HG03095 (cell line): ENCODE results near the gene DOK3.

Source experiments
- ATAC-seq: cut with Tn5 transposase; IDR thresholded peaks from one replicate; pipeline ENCODE4 v1.9.1; 2021; ENCODE audit warnings: moderate library complexity; ENCODE audit not compliant: unreplicated experiment

DOK3 gene

DNA sequence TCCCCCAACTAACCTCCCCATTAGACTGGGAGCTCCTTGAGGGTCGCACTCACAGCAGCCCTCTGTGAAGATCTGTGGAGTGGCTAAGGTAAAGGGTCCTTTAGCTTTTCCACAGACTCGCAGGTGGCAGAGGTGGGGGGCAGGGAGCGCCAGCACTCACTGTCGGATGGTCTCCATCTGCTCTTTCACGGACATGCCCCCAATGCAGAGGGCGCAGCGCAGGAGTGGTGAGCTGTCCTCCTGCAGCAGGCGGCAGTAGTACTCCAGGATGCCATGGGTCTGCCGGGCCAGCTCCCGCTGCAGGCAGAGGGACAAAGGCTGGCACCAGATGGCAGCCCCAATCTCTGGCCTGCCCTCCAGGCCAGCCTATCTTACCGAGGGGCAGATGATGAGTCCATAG, 4.9 kb upstream of the DOK3 start:
- ATAC-seq = no peak

DNA sequence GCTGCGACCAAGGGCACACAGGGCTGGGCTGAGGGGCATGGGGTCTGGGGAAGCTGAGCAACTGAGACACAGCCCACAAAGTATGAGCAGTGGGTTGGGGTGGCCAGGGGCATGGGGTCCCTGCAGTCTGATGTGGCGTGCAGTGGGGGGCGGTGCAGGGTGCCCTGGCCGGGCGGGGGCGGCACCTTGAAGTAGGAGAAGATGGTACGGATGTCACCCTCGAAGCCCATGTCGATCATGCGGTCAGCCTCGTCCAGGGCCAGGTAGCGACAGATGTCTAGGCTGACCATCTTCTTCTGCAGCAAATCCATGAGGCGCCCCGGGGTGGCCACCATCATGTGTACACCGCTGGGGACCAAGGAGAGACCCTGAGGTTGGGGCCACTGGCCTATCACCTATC, 3.9 kb upstream of the DOK3 start:
- ATAC-seq = no peak

DNA sequence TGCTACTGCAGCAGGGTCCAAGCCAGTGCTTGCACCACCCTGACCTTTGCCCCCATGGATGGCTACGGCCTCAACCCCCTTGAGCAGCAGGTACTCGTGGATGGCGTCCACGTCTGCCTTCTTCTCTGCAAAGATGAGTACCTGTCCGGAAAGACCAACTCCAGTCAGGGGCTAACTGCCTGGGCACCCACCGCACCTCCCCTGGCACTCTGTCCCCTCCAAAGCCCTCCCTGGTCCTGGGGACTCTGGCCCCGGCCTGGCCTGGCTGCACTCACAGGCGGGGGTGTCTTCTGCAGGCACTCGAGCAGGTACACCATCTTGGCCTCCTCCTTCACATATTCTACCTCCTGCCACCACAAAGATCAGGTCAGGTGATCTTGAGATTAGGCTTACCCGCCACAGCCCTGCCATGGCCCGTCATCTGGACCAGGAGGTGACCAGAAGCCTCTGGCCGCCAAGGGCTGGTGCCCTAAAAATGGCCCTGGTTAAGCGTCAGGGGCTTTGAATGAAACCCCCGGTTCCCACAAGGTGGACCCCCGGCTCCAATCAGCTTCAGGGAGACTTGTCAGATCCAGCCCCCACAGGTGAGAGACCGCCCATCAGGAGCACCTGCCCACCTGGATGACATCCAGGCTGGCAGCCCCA, 3.2 kb upstream of the DOK3 start:
- no peak for ATAC-seq

DNA sequence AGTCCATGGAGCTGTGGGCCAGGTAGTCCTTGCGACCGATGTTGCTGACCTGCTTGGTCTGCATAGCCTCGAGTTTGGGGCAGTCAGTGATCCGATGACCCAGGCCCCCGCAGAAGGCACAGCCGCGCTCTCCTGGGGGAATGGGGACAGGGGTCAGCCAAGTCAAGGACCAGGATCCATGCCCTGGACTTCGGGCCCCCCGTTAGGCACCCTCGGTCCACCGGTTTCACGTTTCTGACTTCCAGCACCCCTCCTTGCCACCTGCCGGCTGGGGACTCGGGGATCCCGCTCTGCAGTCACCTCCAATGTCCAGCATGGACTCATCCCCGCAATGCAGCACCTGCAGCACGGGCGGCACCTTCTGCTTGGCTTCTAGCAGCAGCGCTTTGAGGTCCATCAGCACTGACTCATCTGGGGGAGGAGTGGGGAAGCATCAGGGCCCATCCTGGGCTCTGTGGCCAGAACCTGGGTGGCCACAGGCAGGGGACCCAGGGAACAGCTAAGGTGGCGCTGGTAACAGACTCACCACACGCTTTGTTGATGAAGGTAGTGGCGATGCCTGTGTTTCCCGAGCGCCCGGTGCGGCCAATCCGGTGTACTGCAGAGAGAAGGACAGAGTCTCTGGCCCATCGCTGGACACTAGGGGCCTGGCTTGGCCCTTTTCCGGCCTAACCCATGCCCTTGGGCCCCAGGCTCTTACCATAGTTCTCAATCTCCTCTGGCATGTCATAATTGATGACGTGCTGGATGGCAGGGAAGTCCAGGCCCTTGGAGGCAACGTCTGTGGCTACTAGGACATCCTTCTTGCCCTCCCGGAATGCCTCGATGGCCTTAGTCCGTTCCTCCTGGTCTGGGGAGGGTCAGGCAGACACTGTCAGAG, 2.4 kb upstream of the DOK3 start:
- ATAC-seq = no peak

DNA sequence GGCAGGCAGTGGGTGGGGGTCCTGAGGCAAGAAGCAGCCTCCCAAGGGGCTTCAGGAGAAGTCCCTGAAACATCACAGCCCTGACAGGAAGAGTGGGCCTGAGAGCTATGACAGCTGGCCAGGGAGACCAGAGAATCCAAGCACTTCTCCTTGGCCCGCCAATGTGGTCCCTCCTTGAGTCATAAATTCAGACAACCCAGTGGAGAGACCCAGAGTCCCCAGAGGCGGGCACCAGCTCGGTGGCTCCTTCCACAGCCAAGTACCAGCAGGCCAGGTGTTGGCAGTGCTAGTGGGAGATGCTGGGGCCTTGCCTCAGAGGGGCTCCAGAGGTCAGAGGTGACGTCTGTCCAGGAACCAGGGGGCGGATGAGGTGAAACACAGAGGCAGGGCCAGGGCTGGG, 1.6 kb upstream of the DOK3 start:
- ATAC-seq = no peak

DNA sequence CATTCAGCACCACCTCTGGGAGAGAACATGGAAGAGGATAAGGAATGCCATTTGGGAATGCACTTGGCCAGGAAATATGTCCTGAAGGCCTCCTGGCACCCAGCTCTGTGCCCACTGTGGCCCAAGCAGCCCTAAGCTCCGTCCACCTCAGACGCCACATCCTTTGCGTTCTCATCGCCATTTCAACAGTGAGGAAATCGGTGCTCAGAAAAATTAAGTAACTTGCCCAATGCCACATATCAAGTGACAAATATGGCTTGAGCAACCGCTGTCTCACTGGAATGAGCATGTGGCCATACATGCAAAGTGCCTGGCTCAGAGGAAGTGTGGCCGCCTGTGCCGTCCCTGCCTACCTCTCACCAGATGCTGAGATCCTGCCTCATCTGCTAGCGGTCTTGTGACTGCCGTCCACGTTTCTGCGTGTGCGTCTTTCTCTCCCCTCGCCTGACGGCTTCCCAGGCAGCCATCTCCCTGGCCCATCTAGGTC, 984 bp upstream of the DOK3 start:
- no peak for ATAC-seq

DNA sequence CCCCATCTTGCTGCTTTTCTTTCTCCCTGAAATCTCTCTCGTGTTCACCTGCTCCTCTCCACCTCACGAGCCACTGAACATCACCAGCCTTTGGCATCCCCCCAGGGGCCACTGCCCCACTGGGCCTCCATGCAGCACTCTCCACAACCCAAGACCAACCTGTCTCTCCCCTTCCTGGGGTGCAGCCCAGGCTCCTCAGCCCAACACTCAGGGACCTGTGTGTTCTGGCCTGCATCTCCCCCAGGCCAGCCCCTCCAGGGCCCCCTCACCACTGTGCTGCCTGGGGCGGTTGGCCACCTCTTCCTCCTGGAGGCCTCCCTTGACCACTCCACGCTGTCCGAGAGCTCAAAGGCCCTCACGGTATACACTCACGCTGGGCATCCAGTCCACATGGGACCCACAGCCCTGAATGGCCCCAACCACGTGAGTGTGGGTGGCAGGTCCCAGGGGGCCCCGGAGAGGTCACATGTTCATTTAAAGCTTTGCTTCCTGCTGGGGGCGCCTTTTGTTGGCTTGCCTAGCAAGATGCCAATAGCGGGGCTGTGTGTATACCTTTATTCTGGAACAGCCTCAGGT, 453 bp upstream of the DOK3 start:
- no peak for ATAC-seq

DNA sequence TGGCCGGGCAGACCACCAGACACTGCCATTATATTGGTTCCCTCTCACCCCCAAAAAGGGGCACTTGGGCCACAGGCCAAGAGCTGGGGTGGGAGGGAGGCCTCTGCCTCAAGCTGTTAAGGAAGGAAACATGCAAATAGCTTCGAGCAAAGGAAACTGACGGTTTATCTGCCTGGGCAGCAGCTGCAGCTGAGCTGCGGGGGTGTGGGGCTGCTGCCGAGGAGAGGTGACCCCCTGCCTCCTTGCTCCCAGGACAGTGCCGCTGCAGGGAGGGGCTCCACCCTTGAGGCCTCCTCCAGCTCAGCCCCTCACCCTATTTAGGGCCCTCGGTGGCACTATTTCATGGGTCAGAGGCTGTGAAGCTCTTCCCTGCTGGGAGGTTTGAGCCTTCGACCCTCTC, 789 bp downstream of the DOK3 start:
- ATAC-seq = peak; percentile 36

DNA sequence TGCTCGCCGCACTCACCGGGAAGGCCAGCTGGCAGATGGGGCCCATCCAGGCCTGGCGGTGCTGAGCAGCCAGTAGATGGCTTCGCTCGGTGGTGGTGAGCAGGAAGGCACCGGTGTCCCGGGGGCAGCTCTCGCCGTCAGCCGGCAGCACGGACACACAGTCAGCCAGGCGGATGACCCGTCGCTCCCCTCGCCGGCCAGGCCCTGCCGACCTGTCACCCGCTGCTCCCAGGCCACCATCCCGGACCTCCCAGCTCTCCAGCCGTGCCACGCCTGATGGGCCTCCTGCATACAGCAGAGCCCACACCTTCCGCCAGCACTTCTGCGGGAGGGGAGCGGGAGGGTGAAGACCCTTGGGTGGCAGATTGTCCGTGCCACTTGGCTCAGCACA, 1.4 kb downstream of the DOK3 start:
- no peak for ATAC-seq

DNA sequence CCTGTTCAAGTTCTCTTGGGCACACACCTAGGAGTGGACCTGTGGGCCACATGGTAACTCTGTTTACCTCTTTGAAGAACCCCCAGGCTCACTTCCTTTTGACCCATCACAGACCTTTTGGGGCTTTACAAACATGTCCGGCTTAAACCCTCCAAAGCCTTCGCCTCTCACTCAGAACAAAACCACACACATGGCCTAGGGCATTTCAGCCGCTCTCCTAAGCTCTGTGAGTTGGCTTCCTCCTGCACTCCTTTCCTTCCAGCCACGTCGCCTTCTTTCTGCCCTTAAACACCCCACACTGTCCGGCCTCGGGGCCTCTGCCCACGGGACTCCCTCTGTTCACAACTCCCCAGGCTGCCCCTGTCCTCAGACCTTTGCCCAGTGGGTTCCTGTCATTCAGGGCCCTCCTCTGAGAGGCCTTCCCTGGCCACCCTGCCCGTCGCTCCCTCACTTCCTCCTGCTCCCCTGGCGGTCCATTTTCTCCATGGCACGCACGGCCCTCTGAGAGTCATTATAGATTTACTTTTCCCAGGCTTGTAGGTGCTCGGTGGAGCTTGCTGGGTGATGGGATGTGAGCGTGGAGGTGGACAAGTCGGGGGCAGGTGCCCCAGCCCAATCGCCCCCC, 1.9 kb downstream of the DOK3 start:
- ATAC-seq = no peak

DNA sequence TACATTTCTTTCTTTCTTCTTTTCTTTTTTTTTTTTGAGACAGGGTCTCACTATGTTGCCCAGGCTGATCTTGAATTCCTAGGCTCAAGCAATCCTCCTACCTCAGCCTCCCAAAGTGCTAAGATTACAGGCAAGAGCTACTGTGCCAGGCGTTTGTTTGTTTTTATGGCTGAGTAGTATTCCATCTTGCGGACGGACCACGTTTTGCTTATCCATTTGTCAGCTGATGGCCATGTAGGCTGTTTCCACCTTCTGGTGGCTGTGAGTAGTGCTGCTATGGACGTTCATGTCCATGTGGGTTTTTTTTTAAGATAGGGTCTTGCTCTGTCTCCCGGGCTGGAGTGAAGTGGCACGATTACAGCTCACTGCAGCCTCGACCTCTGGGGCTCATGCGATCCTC, 2.5 kb downstream of the DOK3 start:
- no peak for ATAC-seq

DNA sequence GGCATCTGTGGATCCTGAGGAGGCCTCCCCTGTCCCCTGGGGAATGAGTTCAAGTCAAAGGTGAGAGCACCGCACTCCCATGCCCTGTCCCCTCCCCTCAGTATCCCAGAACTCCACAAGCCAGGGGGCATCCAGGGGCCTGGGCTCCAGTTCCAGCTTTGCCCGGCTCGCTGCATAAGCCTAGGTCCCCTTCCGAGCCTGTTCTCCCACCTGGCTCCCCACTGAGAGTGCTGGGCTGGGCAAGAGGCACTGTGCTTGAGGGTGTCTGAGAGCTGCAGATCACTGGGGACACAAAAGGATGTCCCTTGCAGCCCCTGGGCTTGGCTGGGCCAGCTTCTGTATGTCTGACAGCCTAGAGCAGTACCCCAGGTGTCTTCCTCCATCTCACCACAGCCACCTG, 4.6 kb downstream of the DOK3 start:
- ATAC-seq = no peak

DNA sequence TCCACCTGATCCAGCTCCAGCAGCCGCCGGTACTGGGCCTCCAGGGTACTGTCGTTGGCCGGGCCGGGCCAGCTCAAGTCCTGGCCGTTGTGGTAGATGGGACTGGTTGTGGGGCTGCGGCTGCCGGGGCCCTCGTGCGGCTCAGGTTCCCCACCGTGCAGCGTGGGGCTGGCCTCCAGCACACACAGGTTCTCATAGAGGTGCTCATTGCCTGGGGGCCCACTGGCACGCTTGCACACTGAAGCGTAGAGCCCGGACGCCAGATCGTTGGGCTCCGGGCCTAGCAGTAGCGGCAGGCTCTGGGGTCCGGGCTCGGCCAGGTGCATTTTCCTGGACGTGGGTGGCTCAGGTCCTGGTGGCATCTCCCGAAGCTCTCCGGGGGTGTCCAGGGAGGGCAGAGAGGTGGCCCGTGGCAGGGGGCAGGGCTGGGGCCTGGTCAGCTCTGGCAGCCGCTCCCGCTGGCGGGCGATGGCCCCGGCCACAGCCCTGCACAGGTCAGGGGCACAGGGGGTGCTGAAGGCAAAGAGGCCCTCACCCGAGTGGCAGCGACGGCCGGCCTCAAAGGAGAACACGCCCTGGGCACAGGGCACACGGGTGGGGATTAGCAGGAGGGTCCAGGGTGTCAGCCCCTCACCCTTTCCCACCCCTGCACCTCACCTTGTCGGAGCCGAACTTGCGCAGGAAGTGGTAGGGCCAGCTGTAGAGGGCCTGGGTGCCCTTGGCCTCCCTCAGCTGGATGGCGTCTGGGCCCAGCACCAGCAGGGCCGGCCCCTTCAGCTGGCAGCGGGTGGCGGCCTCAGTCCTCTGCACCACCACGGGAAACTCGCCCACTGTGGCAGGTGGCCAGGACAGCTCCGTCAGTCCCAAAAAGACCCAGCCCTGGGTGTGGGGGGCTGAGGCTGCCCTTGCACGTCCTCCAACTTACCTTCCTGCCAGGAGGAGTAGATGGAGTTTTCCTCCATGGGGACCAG, 5.3 kb downstream of the DOK3 start:
- ATAC-seq = no peak

DNA sequence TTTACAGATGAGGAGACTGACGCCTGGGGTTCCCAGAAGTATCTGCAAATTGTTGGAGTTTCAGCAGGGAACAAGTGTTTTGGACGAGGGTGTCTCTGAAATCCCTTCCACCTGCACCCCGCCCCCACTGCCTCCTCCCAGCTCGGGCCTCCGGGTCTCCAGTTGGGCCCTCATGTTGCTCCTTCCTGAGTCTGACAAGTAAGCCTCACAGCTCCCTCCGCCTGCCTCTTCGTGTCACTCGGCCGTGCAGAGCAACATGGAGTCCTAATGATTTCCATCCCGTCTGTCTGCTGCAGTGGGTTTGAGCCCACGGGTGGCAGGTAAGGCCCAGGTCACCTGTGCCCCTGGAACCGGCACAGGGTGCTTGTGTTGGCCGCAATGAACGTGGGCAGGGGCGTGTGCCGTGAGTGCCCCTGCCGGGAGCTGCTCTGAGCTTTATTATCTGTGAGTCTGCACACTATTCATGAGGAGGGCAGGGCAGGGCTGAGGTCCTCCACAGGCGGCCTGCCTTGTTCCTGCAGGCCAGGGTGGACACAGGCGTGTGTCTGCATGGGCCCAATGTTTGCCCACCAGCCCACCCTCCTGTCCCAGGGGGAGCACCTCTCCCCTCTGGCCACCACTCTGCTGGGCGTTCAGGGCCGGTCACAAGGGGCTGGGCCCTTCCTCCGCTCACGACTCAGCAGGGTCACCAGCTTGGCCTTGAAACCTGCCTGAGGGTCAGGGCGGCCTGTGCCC, 6.1 kb downstream of the DOK3 start:
- no peak for ATAC-seq

DNA sequence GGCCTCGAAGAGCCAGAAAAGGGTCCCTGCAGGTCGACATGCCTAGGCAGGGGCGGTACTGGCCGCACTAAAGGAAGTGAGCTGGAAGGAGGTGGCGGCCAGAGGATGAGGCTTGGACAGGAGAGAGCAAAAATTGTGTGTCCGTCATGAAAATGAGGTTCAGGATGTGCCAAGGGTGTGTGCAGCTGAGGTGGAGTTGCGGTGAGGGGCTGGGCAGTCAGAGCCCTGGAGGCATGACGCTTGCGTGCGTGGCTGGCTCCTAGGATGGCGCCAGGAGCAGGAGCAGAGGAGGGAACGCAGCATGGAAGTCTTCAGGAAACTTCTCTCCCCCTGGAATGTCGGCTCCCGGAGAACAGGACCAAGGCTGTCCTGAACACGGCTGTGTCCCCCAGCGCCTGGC, 6.7 kb downstream of the DOK3 start:
- ATAC-seq = no peak

DNA sequence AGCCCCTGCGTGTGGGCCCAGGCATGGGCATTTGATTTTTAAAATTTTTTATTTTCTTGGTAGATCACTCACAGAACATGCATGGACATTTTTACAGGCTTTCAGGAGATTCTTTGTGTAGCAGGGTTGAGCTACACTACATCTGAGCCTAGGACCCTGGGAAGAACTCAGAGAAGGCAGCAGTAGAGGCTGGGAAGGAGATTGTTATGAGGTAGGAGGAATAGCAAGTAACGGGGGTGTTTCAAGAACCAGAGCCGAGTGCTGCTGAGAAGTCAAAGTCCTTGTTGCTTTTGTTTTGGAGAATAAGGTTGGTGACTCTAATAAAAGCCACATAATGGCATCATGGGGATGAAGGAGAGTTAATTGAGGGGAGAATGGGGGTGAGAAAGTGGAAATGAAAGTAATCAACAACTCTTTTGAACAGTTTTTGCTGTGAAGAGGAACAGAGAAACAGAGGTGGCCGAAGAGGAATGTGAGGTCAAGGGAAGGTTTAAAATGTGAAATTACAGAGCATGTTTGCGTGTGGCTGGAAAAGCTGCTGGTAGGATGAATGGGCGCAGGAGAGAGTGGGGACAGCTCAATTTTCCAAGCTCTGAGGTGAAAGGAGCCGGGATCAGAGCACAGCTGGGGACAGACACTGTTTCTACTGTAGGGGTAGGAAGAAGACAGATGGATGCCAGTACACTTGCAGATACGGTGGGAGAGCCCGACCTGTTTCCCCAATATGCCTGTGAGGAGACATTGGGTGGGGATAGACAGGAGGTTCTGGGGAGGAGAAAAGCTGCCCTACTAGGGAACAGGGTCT, 7.5 kb downstream of the DOK3 start:
- no peak for ATAC-seq

DNA sequence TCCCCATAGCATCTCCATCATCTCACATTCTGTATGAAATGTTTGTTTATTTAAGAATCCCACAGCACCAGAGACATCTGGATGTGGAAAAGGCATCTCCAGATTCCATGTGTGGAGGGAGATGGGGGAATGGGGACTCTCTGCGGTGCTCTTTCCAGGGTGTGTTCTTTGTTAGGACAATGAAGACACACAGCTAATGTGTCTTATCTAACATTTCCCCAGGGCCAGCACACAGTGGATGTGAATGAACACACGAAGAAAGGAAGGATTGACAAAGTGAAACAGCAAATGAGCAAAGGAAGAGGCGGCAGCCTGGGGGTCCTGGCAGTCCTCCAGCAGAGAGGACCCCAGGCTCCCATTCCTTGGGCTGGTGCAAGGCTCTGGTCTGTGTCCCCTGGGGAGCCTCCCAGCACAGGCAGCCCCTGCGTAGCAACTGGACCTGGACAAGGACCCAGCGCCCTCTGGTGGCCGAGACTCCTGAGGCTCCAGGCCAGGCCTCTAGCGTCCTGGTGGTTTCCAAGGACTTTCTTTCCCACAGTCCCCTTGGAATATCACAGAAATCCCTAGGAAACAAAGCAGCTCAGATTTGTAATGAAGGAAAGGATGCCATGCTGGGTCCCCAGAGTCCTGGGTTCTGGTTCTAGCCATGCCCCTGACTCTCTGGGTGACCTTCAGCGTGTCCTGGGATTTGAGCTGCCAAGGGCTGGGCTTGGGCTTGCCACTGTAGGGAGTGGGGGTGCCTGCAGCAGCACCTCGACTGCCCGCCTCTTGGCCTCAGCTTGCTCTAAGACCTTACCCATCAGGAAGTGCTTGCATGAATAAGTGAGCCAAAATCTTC, 8.7 kb downstream of the DOK3 start:
- no peak for ATAC-seq

DNA sequence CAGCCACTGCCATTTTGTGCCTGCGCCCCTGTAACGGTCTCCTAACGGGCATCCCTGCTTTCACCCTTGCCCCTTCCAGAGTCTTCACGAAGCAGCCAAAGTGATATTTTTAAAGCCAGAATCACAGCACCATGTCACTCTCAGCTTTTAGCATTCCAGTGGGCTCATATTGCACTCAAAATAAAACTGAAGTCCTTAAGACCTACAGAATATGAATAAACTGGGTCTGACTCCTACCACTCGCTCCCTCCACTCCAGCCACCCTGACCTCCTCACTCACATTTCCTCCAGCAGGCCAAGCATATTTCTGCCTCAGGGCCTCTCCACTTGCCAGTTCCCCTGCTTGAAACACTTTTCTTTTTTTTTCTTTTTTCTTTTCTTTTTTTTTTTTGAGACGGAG, 9.8 kb downstream of the DOK3 start:
- ATAC-seq = no peak
